NOMO-1 treated with dmso at 0.1 percent for 144 hours (cell line): ENCODE results near the gene PLB1.
"Not testable (repeated sequence)": the region's sequence is repeated elsewhere in the genome, so short reads cannot be mapped to it uniquely, and the experiment has no call there.

Experiments
- DNase-seq: peaks from one replicate; lab custom pipeline; 2025; ENCODE audit not compliant: unreplicated experiment; lab: John Stamatoyannopoulos, UW

Gene PLB1

GRCh38 chr2:28463893-28464292 is 32.0 kb upstream of the PLB1 start:
- DNase-seq: peak; percentile 39

GRCh38 chr2:28465148-28465885 is 30.5 kb upstream of the PLB1 start:
- DNase-seq: no peak

GRCh38 chr2:28469304-28469703 is 26.6 kb upstream of the PLB1 start:
- no peak for DNase-seq

- DNase-seq: no peak
These were observed 25.8 kb upstream of the PLB1 start for GRCh38 chr2:28469947-28470535.

- DNase-seq: no peak
These were observed 25.1 kb upstream of the PLB1 start for GRCh38 chr2:28470759-28471158.

- no peak for DNase-seq
These were observed 24.6 kb upstream of the PLB1 start for GRCh38 chr2:28471214-28471613.

- DNase-seq: no peak
These were observed 24.1 kb upstream of the PLB1 start for GRCh38 chr2:28471701-28472236.

- DNase-seq: not testable (repeated sequence)
These were observed 23.2 kb upstream of the PLB1 start for GRCh38 chr2:28472641-28473040.

GRCh38 chr2:28475088-28475595 is 20.7 kb upstream of the PLB1 start:
- DNase-seq: no peak

- no peak for DNase-seq
These were observed 18.8 kb upstream of the PLB1 start for GRCh38 chr2:28477087-28477486.

- no peak for DNase-seq
These were observed 18.2 kb upstream of the PLB1 start for GRCh38 chr2:28477645-28478044.

- DNase-seq: no peak
These were observed 15.3 kb upstream of the PLB1 start for GRCh38 chr2:28480403-28481049.

GRCh38 chr2:28481905-28482304 is 14.0 kb upstream of the PLB1 start:
- DNase-seq: no peak

GRCh38 chr2:28484835-28485234 is 11.0 kb upstream of the PLB1 start:
- DNase-seq: no peak

GRCh38 chr2:28486526-28486925 is 9.3 kb upstream of the PLB1 start:
- no peak for DNase-seq

- no peak for DNase-seq
These were observed 8.6 kb upstream of the PLB1 start for GRCh38 chr2:28487258-28487657.

GRCh38 chr2:28488083-28488830 is 7.6 kb upstream of the PLB1 start:
- DNase-seq: no peak

GRCh38 chr2:28488858-28489575 is 6.8 kb upstream of the PLB1 start:
- no peak for DNase-seq

GRCh38 chr2:28490558-28490957 is 5.3 kb upstream of the PLB1 start:
- no peak for DNase-seq

GRCh38 chr2:28492282-28492681 is 3.6 kb upstream of the PLB1 start:
- no peak for DNase-seq

GRCh38 chr2:28493636-28494035 is 2.2 kb upstream of the PLB1 start:
- no peak for DNase-seq
